ENCODE measurements around the gene ZNF330.

DNA sequence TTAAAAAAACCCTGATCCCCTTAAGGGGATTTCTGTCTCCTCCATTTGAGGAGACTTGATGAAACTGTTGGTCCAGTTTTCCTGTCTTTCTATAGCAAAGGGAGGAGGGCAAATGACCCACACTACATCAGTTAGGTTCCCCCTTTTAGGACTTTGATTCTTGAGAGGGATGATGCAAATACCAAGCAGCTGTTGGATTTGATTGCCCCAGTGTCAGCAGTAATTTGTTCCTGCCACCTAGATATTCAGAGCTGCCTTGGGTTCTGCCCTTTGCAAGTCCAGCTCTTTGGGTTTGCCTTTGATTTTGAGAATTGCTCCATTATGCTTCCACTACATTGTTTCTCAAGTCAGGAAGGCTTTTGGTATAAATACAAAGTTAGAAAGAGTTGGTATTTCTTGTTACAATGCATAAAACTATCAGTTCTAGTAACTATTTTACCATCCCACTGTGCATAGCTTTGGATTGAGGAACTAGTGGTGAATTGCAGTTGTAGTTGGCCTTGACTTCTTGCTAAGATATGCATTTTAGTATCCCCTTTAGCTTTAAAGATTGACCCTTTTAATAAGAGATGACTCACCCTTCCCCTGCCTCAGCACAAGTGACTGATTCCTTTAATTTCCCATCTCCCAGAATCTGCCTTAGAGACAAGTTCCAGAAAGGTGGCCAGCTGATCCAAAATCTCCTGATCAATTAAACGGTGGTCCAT is 24.3 kb upstream of the ZNF330 start:
- no peak for TF ChIP-seq CTCF (IDR thresholded peaks at IDR 0.05)
- TF ChIP-seq EP300 (IDR thresholded peaks at IDR 0.05) = no peak
- no peak for TF ChIP-seq POLR2A (IDR thresholded peaks at IDR 0.05)
